ENCODE results near the gene ST3GAL2.

The ST3GAL2 gene

GRCh38 chr16:70395345-70395901, 43.5 kb downstream of the ST3GAL2 start:
- peak; percentile 64 for DNase-seq
- Histone ChIP-seq H3K9me3 (replicated peaks; ENCODE audit: insufficient read depth, low read length) (no peaks in the 10 kb centered on the region), H2AFZ (ENCODE audit: low read length) (no peak overlapping the region), H3K4me1 (ENCODE audit: low read length) (no peaks in the 10 kb centered on the region), H3K4me2 (ENCODE audit: low read depth, low read length) (no peak overlapping the region), H3K79me2 (ENCODE audit: low read length) (no peaks in the 10 kb centered on the region), H3K27me3 (replicated peaks; ENCODE audit: insufficient read depth, low read length) (no peaks in the 10 kb centered on the region), H3K9ac (ENCODE audit: low read length) (no peak overlapping the region), H3F3A (ENCODE audit: insufficient read depth, low read length) (0 out of 2 replicates have a peak, but pooled peaks cover 6% of the 10 kb centered on the region), H3K4me3 (ENCODE audit: low read length) (no peak overlapping the region), H3K9me2 (replicated peaks; ENCODE audit: insufficient read depth, low read length) (no peaks in the 10 kb centered on the region), H3K27ac (ENCODE audit: low read length) (no peak overlapping the region), H3K36me3 (replicated peaks; ENCODE audit: insufficient read depth, low read length) (no peaks in the 10 kb centered on the region), H4K20me1 (ENCODE audit: insufficient read depth, low read length) (no peaks in the 10 kb centered on the region)
- peak; percentile 92 for TF ChIP-seq CTCF (IDR thresholded peaks at IDR 0.05; ENCODE audit: low read length)
- no peak for TF ChIP-seq EZH2phosphoT487 (IDR thresholded peaks at IDR 0.05; ENCODE audit: low read length)
- TF ChIP-seq EZH2 (optimal IDR thresholded peaks at IDR 0.05; ENCODE audit: low read depth, low read length): no peak

DNA sequence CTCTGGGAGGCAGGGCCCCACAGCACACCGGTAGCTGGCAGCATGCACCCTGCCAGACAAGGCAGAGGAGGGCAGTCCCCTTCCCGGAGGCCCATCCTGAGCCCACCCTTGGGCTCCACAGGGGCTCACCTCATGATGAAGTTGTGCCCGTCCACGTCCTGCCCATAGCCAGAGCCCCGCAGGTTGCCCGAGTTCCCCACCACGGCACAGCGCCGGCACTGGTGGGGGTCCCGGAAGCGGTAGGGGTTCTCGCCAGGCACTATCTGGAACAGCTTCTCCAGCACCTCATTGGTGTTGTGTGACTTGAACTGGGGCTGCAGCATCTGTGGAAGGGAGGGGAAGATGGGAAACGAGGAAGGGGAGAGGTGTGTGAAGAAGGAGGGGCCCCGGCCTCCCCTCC, 44.0 kb downstream of the ST3GAL2 start:
- H3K4me3 ChIP-seq (ENCODE audit: low read length): no peak overlapping the region
- no peaks in the 10 kb centered on the region for H3K9me3 ChIP-seq (replicated peaks; ENCODE audit: insufficient read depth, low read length)
- H3K36me3 ChIP-seq (replicated peaks; ENCODE audit: insufficient read depth, low read length): no peaks in the 10 kb centered on the region
- H2AFZ ChIP-seq (ENCODE audit: low read length): no peak overlapping the region
- H3K27me3 ChIP-seq (replicated peaks; ENCODE audit: insufficient read depth, low read length): no peaks in the 10 kb centered on the region
- H3K79me2 ChIP-seq (ENCODE audit: low read length): no peaks in the 10 kb centered on the region
- no peak for DNase-seq
- TF ChIP-seq EZH2 (optimal IDR thresholded peaks at IDR 0.05; ENCODE audit: low read depth, low read length): no peak
- TF ChIP-seq CTCF (IDR thresholded peaks at IDR 0.05; ENCODE audit: low read length): no peak
- TF ChIP-seq EZH2phosphoT487 (IDR thresholded peaks at IDR 0.05; ENCODE audit: low read length): no peak
- no peak overlapping the region for H3K27ac ChIP-seq (ENCODE audit: low read length)
- no peaks in the 10 kb centered on the region for H3K9me2 ChIP-seq (replicated peaks; ENCODE audit: insufficient read depth, low read length)
- H3F3A ChIP-seq (ENCODE audit: insufficient read depth, low read length): 0 out of 2 replicates have a peak, but pooled peaks cover 6% of the 10 kb centered on the region
- H4K20me1 ChIP-seq (ENCODE audit: insufficient read depth, low read length): no peaks in the 10 kb centered on the region
- H3K4me2 ChIP-seq (ENCODE audit: low read depth, low read length): no peak overlapping the region
- H3K4me1 ChIP-seq (ENCODE audit: low read length): no peaks in the 10 kb centered on the region
- no peak overlapping the region for H3K9ac ChIP-seq (ENCODE audit: low read length)

DNA sequence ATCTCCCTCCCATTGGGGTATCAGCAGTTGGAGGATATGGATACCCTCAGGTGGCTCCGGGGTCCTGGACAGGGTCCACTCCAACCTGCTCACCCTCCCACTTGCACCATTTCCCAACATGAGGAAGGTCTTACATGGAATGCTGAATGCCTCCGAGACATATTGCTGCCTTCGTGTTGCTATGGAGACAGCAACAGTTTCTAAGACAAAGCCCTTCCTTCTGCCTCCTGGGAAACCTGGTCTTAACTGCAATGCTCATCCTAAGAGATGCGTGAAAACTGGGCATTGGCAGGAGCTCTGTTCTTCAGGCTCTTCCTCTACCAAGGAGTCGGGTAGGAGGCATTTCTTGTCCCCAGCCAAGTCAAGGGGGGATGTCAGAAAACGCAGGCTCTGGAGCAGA, 45.2 kb downstream of the ST3GAL2 start:
- no peak for TF ChIP-seq CTCF (IDR thresholded peaks at IDR 0.05; ENCODE audit: low read length)
- TF ChIP-seq EZH2 (optimal IDR thresholded peaks at IDR 0.05; ENCODE audit: low read depth, low read length): no peak
- no peak for TF ChIP-seq EZH2phosphoT487 (IDR thresholded peaks at IDR 0.05; ENCODE audit: low read length)
- Histone ChIP-seq H3K4me3 (ENCODE audit: low read length) (no peak overlapping the region), H3F3A (ENCODE audit: insufficient read depth, low read length) (0 out of 2 replicates have a peak, but pooled peaks cover 6% of the 10 kb centered on the region), H3K9me2 (replicated peaks; ENCODE audit: insufficient read depth, low read length) (no peaks in the 10 kb centered on the region), H3K36me3 (replicated peaks; ENCODE audit: insufficient read depth, low read length) (no peaks in the 10 kb centered on the region), H3K4me2 (ENCODE audit: low read depth, low read length) (no peak overlapping the region), H3K27ac (ENCODE audit: low read length) (no peak overlapping the region), H3K27me3 (replicated peaks; ENCODE audit: insufficient read depth, low read length) (no peaks in the 10 kb centered on the region), H3K9ac (ENCODE audit: low read length) (no peak overlapping the region), H3K9me3 (replicated peaks; ENCODE audit: insufficient read depth, low read length) (no peaks in the 10 kb centered on the region), H4K20me1 (ENCODE audit: insufficient read depth, low read length) (no peaks in the 10 kb centered on the region), H3K4me1 (ENCODE audit: low read length) (no peaks in the 10 kb centered on the region), H3K79me2 (ENCODE audit: low read length) (no peaks in the 10 kb centered on the region), H2AFZ (ENCODE audit: low read length) (no peak overlapping the region)
- no peak for DNase-seq

Data from MM.1S (cell line).